H1 (cell line): ENCODE results near the gene NOS1AP. TPM values are rescaled to one million over a fixed set of nuclear protein-coding genes. Genes with fewer than 3 reads are reported as not detected.

Experiments
- CTCF ChIA-PET: fragments of 300-600 bp; sonication (Branson Sonifier 250); formaldehyde crosslinking; loops from one replicate; lab custom pipeline; 2021; ENCODE audit not compliant: partially characterized antibody; lab: Charles Lee
- POLR2A ChIA-PET: fragments of 300-600 bp; sonication (Branson Sonifier 250); formaldehyde crosslinking; loops from one replicate; lab custom pipeline; 2021; ENCODE audit warnings: inconsistent platforms; ENCODE audit not compliant: partially characterized antibody; lab: Charles Lee
- DNase-seq, 2 experiments: peaks; one replicate each; pipeline versions ENCODE4 v3.0.0 to v3.0.0-alpha.2; 2010 to 2022; ENCODE audit warnings: low spot score in 2 of 2, low read depth in 1 of 2, mixed read lengths in 1 of 2
- FAIRE-seq: peaks from 2 replicates; lab custom pipeline; 2011; peaks lifted over from hg19 to GRCh38; lab: Jason Lieb, UNC
- H2AFZ ChIP-seq: 2 replicates; pipeline ENCODE4 v1.8.1; 2012; ENCODE audit warnings: low read length, inconsistent platforms
- H2AK5ac ChIP-seq: 2 replicates; pipeline ENCODE4 v1.6.1; 2013; ENCODE audit warnings: low read depth, low read length
- H2BK120ac ChIP-seq: replicated peaks from 2 replicates; pipeline ENCODE3; 2013; ENCODE audit warnings: low read depth, low read length, inconsistent platforms
- H2BK12ac ChIP-seq: 2 replicates; pipeline ENCODE4 v1.6.1; 2013; ENCODE audit warnings: low read depth, low read length
- H2BK15ac ChIP-seq: 2 replicates; pipeline ENCODE4 v1.6.1; 2013; ENCODE audit warnings: low read length
- H2BK20ac ChIP-seq: 2 replicates; pipeline ENCODE4 v1.6.1; 2013; ENCODE audit warnings: low read length
- H2BK5ac ChIP-seq: 2 replicates; pipeline ENCODE4 v1.6.1; 2013; ENCODE audit warnings: low read depth, low read length
- H3K14ac ChIP-seq: 2 replicates; pipeline ENCODE4 v1.6.1; 2013; ENCODE audit warnings: inconsistent platforms; ENCODE audit not compliant: insufficient read length
- H3K18ac ChIP-seq: 2 replicates; pipeline ENCODE4 v1.6.1; 2013; ENCODE audit warnings: low read length; ENCODE audit errors: extremely low read depth
- H3K23ac ChIP-seq: 2 replicates; pipeline ENCODE4 v1.6.1; 2013; ENCODE audit warnings: inconsistent platforms; ENCODE audit not compliant: insufficient read length
- H3K23me2 ChIP-seq: 2 replicates; pipeline ENCODE4 v1.6.1; 2013; ENCODE audit warnings: low read depth, low read length
- H3K27ac ChIP-seq: 2 replicates; pipeline ENCODE4 v1.6.1; 2011; ENCODE audit warnings: low read depth, low read length, inconsistent platforms
- H3K27me3 ChIP-seq, 4 experiments: replicated peaks in 1 of 4; 1 replicate in 1 of 4; 2 replicates in 3 of 4; pipeline versions ENCODE4 v1.6.1 to v1.8.1; 2011 to 2013; ENCODE audit warnings: low read length in 3 of 4, mild to moderate bottlenecking in 3 of 4, inconsistent platforms in 2 of 4, mixed read lengths in 2 of 4, moderate library complexity in 1 of 4; ENCODE audit not compliant: control insufficient read depth in 3 of 4, insufficient read depth in 3 of 4; ENCODE audit errors: extremely low read depth in 1 of 4
- H3K36me3 ChIP-seq, 4 experiments: 2 replicates each; pipeline versions ENCODE4 v1.6.1 to v1.8.1; 2011 to 2013; ENCODE audit warnings: mild to moderate bottlenecking in 4 of 4, low read length in 3 of 4, moderate library complexity in 2 of 4, control low read depth in 1 of 4, inconsistent platforms in 1 of 4; ENCODE audit not compliant: insufficient read depth in 4 of 4, control insufficient read depth in 2 of 4
- H3K4ac ChIP-seq: replicated peaks from 2 replicates; pipeline ENCODE3; 2013; ENCODE audit warnings: low read length, low read depth, mixed read lengths, inconsistent platforms; ENCODE audit not compliant: insufficient read length
- H3K4me1 ChIP-seq, 4 experiments: replicated peaks in 1 of 4; 1 replicate in 1 of 4; 2 replicates in 3 of 4; pipeline versions ENCODE4 v1.6.1 to v1.8.1; 2011 to 2013; ENCODE audit warnings: low read length in 3 of 4, inconsistent platforms in 2 of 4, mixed read lengths in 1 of 4; ENCODE audit not compliant: insufficient read depth in 4 of 4, control insufficient read depth in 3 of 4
- H3K4me2 ChIP-seq, 2 experiments: 2 replicates each; pipeline versions ENCODE4 v1.6.1 to v1.8.1; 2011 to 2013; ENCODE audit warnings: low read depth in 2 of 2, low read length in 2 of 2, control low read depth in 1 of 2, inconsistent platforms in 1 of 2, mild to moderate bottlenecking in 1 of 2; ENCODE audit not compliant: insufficient read depth in 1 of 2
- H3K4me3 ChIP-seq, 4 experiments: fragments of 200-600, 300-600 bp in 1 of 4; sonication (generic), shearing (Covaris generic), sonication (Bioruptor Twin) in 1 of 4; 2 replicates each; pipeline versions ENCODE4 v1.5.1 to v1.8.1; 2011 to 2016; ENCODE audit warnings: low read length in 4 of 4, low read depth in 3 of 4, control low read depth in 2 of 4, inconsistent platforms in 2 of 4, mild to moderate bottlenecking in 2 of 4, mixed read lengths in 1 of 4, moderate library complexity in 1 of 4; ENCODE audit not compliant: insufficient read depth in 2 of 4; ENCODE audit errors: extremely low read depth in 1 of 4
- H3K56ac ChIP-seq: replicated peaks from 2 replicates; pipeline ENCODE3; 2013; ENCODE audit warnings: low read depth, mild to moderate bottlenecking, mixed read lengths, low read length, inconsistent platforms; ENCODE audit not compliant: insufficient read length
- H3K79me1 ChIP-seq: 2 replicates; pipeline ENCODE4 v1.6.1; 2013; ENCODE audit warnings: low read depth, low read length, control low read depth
- H3K79me2 ChIP-seq, 2 experiments: 2 replicates each; pipeline versions ENCODE4 v1.6.1 to v1.8.1; 2012 to 2013; ENCODE audit warnings: low read length in 2 of 2, mild to moderate bottlenecking in 2 of 2, inconsistent platforms in 1 of 2; ENCODE audit not compliant: insufficient read depth in 2 of 2, control insufficient read depth in 1 of 2
- H3K9ac ChIP-seq, 4 experiments: replicated peaks in 1 of 4; 1 replicate in 1 of 4; 2 replicates in 3 of 4; pipeline versions ENCODE4 v1.6.1 to v1.8.1; 2011 to 2013; ENCODE audit warnings: low read depth in 3 of 4, low read length in 3 of 4, control low read depth in 2 of 4, mild to moderate bottlenecking in 2 of 4, moderate library complexity in 2 of 4, inconsistent platforms in 1 of 4; ENCODE audit errors: extremely low read depth in 1 of 4
- H3K9me3 ChIP-seq, 2 experiments: 2 replicates each; pipeline versions ENCODE4 v1.6.1 to v1.8.1; 2012 to 2013; ENCODE audit warnings: mild to moderate bottlenecking in 2 of 2, moderate library complexity in 2 of 2, control low read depth in 1 of 2, inconsistent platforms in 1 of 2, low read depth in 1 of 2, low read length in 1 of 2, mixed read lengths in 1 of 2; ENCODE audit not compliant: insufficient read depth in 2 of 2
- H4K20me1 ChIP-seq, 2 experiments: replicated peaks in 1 of 2; 2 replicates each; pipeline versions ENCODE3 to v1.8.1; 2011 to 2013; ENCODE audit warnings: inconsistent platforms in 2 of 2, low read length in 2 of 2, mild to moderate bottlenecking in 1 of 2; ENCODE audit not compliant: insufficient read depth in 2 of 2, control insufficient read depth in 1 of 2
- H4K5ac ChIP-seq: 2 replicates; pipeline ENCODE4 v1.6.1; 2013; ENCODE audit warnings: low read length, low read depth, mixed read lengths, inconsistent platforms; ENCODE audit not compliant: insufficient read length
- H4K8ac ChIP-seq: 2 replicates; pipeline ENCODE4 v1.8.0; 2013; ENCODE audit warnings: mild to moderate bottlenecking, moderate library complexity, low read length, inconsistent platforms; ENCODE audit not compliant: insufficient read depth; ENCODE audit errors: extremely low read depth
- H4K91ac ChIP-seq: replicated peaks from 2 replicates; pipeline ENCODE3; 2013; ENCODE audit warnings: low read length, mixed read lengths, inconsistent platforms; ENCODE audit not compliant: insufficient read length
- EP300 ChIP-seq, 2 experiments: IDR thresholded peaks; 1 replicate in 1 of 2; 2 replicates in 1 of 2; pipeline ENCODE4 v1.6.1; 2011 to 2012; ENCODE audit warnings: low read depth in 2 of 2, low read length in 2 of 2, mild to moderate bottlenecking in 2 of 2, borderline replicate concordance in 1 of 2, inconsistent platforms in 1 of 2, moderate library complexity in 1 of 2
- EZH2 ChIP-seq: fragments of 200-600 bp; sonication (generic); IDR thresholded peaks from 2 replicates; pipeline ENCODE4 v1.7.1; 2012; ENCODE audit warnings: low read depth, mild to moderate bottlenecking, moderate library complexity, low read length, inconsistent platforms; ENCODE audit not compliant: severe bottlenecking
- WGBS, 2 experiments: shearing (Covaris generic) in 1 of 2; methylation state at CpG; one replicate each; pipeline versions ENCODE4 v1.1.6 to v1.1.7; 2013 to 2015; ENCODE audit warnings: low lambda C conversion rate in 2 of 2, mixed read lengths in 2 of 2, inconsistent platforms in 1 of 2, low coverage in 1 of 2, missing lambda C conversion rate in 1 of 2; ENCODE audit not compliant: insufficient replicate concordance in 2 of 2, insufficient coverage in 1 of 2, insufficient read length in 1 of 2; ENCODE audit errors: extremely low coverage in 1 of 2, missing lambda C conversion rate in 1 of 2; 5-methylcytosine and 5-hydroxymethylcytosine counted together
- polyA plus RNA-seq, 7 experiments: library from polyadenylated mRNA; depleted of rRNA in 3 of 7; stranded (reverse) in 5 of 7; unstranded in 2 of 7; fragments of >200 nt in 5 of 7; fragments of 200-250 nt in 2 of 7; gene quantifications; 1 replicate in 5 of 7; 2 replicates in 1 of 7; 4 replicates in 1 of 7; pipeline versions ENCODE4 v1.2.1 to v1.2.3, GENCODE V29; 2011 to 2013; ENCODE audit warnings: missing spikeins in 2 of 7, mixed read lengths in 2 of 7
- total RNA-seq: library from RNA; stranded (reverse); fragmentation: NEBNext Ultra II Directional; extraction: Animal tissue kit (Norgen Biotek cat#: 25700); gene quantifications from 2 replicates; pipeline ENCODE4 v1.2.1, GENCODE V29; 2021

Gene NOS1AP
- total and polyA plus RNA-seq, 2 of the 8 experiments (the other 6 are each of a cell fraction or from before 2014, with no cell fraction given) = 2.4 to 12.1 TPM

DNA sequence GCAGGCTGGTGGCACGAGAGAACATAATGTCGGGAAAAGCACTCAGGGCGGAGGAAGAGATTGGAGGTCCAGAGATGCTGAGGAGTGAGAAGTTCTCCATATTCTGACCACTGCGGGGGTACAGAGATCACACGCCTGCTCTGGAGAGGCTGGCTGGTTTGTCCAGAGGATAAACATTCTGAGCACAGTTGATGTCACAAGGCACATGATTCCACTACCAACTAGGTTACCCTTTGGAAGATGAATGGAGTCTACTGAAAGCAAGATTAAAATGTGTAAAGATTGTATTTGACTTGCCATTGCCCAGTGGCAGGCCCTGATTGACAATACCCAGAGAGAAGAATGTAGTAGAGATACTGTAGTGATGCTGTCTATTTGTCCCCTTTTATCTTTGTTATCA lies 307.2 kb downstream of the NOS1AP start, which contains the start of gene SPATA46:
TSS of gene SPATA46 (minus strand) at position 164 of the 400 bp plus-strand sequence. CDS start at position 100, 64 bp downstream.
- H3K18ac ChIP-seq = no peak within 1 kb of the TSS
- H3K27ac ChIP-seq = no peak within 1 kb of the TSS
- POLR2A ChIA-PET = interaction anchor here (0.7 to 1.4 kb wide), 2 partner anchors 9 to 366 kb away, joined by 3 to 4 read pairs; no protein-coding TSS in a partner anchor
- no peak for FAIRE-seq
- no peaks in the 10 kb centered on the region for H4K20me1 ChIP-seq
- no peak within 1 kb of the TSS for H4K5ac ChIP-seq
- no peaks in the 10 kb centered on the region for H3K27me3 ChIP-seq
- no peak for DNase-seq
- H3K23me2 ChIP-seq = no peaks in the 10 kb centered on the region
- H2BK5ac ChIP-seq = no peak within 1 kb of the TSS
- no peaks in the 10 kb centered on the region for H3K79me1 ChIP-seq
- no peak within 1 kb of the TSS for H3K4ac ChIP-seq
- H3K9me3 ChIP-seq = no peaks in the 10 kb centered on the region
- no peak within 1 kb of the TSS for H3K14ac ChIP-seq
- no peak within 1 kb of the TSS for H2AK5ac ChIP-seq
- H3K79me2 ChIP-seq = no peaks in the 10 kb centered on the region
- H2BK15ac ChIP-seq = no peak within 1 kb of the TSS
- 0 out of 7 replicates have a peak, but pooled peaks cover 0 to 1% (median 0%) of the 10 kb centered on the region in 4 experiments for H3K4me1 ChIP-seq
- H3K4me2 ChIP-seq = no peak within 1 kb of the TSS
- no peak within 1 kb of the TSS for H3K4me3 ChIP-seq
- H4K91ac ChIP-seq = no peak within 1 kb of the TSS
- CTCF ChIA-PET = interaction anchor here (1.6 kb wide), 2 partner anchors 19 to 321 kb away, joined by 3 to 10 read pairs; no protein-coding TSS in a partner anchor
- H3K9ac ChIP-seq = no peak within 1 kb of the TSS
- H3K56ac ChIP-seq = no peak within 1 kb of the TSS
- H2BK120ac ChIP-seq = no peak within 1 kb of the TSS
- 0 out of 8 replicates have a peak, but pooled peaks cover 0 to 2% (median 0%) of the 10 kb centered on the region in 4 experiments for H3K36me3 ChIP-seq
- no peak within 1 kb of the TSS; the same call in 1 of the 2 replicates for H4K8ac ChIP-seq
- 94% methylated on average over 5 of the region's 5 CpGs; no CpG with 5 or more reads in 1 of the 2 experiments for WGBS, 2 experiments
- no peak within 1 kb of the TSS for H3K23ac ChIP-seq
- no peak within 1 kb of the TSS for H2BK20ac ChIP-seq
- no peak within 1 kb of the TSS for H2BK12ac ChIP-seq
- H2AFZ ChIP-seq = no peak within 1 kb of the TSS
- TF ChIP-seq EZH2 = no peak
- no peak for TF ChIP-seq EP300 (IDR thresholded peaks at IDR 0.05; ENCODE audit: borderline replicate concordance in 1 of 2, low read depth in 2 of 2, low read length in 2 of 2)
